Esophagus muscularis mucosa (tissue), 4 donors: ENCODE results near the gene SYCP2. TPM values are rescaled to one million over a fixed set of nuclear protein-coding genes. Genes with fewer than 3 reads are reported as not detected.

Experiments
- DNase-seq: peaks from one replicate; pipeline ENCODE4 v3.0.0-alpha.2; 2017; ENCODE audit errors: extremely low spot score
- H3K27ac ChIP-seq, 4 donors: fragments of 200-600 bp; sonication (generic); replicated peaks in 1 of 4; 1 replicate in 3 of 4; 2 replicates in 1 of 4; pipeline ENCODE4 v1.5.1; 2016 to 2019; ENCODE audit warnings: mild to moderate bottlenecking in 1 of 4
- H3K27me3 ChIP-seq, 4 donors: fragments of 200-600 bp; sonication (generic); one replicate each; pipeline versions ENCODE4 v1.5.1 to v1.6.0; 2016 to 2019
- H3K36me3 ChIP-seq, 4 donors: fragments of 200-600 bp; sonication (generic); one replicate each; pipeline ENCODE4 v1.5.1; 2016 to 2019
- H3K4me1 ChIP-seq, 4 donors: fragments of 200-600 bp; sonication (generic); one replicate each; pipeline ENCODE4 v1.5.1; 2016 to 2019
- H3K4me3 ChIP-seq, 4 donors: fragments of 200-600 bp; sonication (generic); 1 replicate in 2 of 4; 2 replicates in 2 of 4; pipeline ENCODE4 v1.5.1; 2016 to 2019; ENCODE audit warnings: mild to moderate bottlenecking in 4 of 4, moderate library complexity in 1 of 4
- H3K9me3 ChIP-seq, 4 donors: fragments of 200-600 bp; sonication (generic); 1 replicate in 3 of 4; 2 replicates in 1 of 4; pipeline ENCODE4 v1.5.1; 2016 to 2019
- EP300 ChIP-seq: sonication (generic); formaldehyde crosslinking; IDR thresholded peaks from one replicate; pipeline ENCODE4 v1.6.1; 2017; ENCODE audit warnings: antibody characterized with exemption
- POLR2A ChIP-seq: fragments of 450-650 bp; IDR thresholded peaks from one replicate; pipeline ENCODE4 v1.6.1; 2017; ENCODE audit warnings: antibody characterized with exemption, moderate library complexity, mild to moderate bottlenecking, low read depth
- POLR2AphosphoS5 ChIP-seq, 2 donors: sonication (generic); formaldehyde crosslinking; IDR thresholded peaks; one replicate each; pipeline ENCODE4 v1.6.1; 2017; ENCODE audit warnings: antibody characterized with exemption in 2 of 2
- WGBS: methylation state at CpG from one replicate; pipeline ENCODE4 v1.1.5; 2018; 5-methylcytosine and 5-hydroxymethylcytosine counted together
- intact Hi-C: fragments of 100-400 bp; cut with DNase I; formaldehyde crosslinking; loops from one replicate; pipeline ENCODE4 v1.15.1; 2023
- small RNA-seq, 3 donors: library from RNA; depleted of rRNA; stranded (forward); fragments of <200 nt; gene quantifications; one replicate each; pipeline ENCODE3, GENCODE V24; 2016
- total RNA-seq, 4 donors: library from RNA; depleted of rRNA; stranded (reverse); fragments of >200 nt; gene quantifications; one replicate each; pipeline versions ENCODE4 v1.1.0 to v1.2.1, GENCODE V29; 2016
- TF ChIP-seq, protein P1 (sequence below), 3 experiments: fragments of 200-600 bp in 2 of 3; fragments of 450-650 bp in 1 of 3; sonication (generic) in 2 of 3; IDR thresholded peaks; one replicate each; pipeline ENCODE4 v1.5.1; 2017 to 2019; ENCODE audit warnings: antibody characterized with exemption in 3 of 3, mild to moderate bottlenecking in 2 of 3, moderate library complexity in 1 of 3

SYCP2 gene
- total RNA-seq, 4 donors from 2014 or later = 0.52 to 3.5 (median 1.0) TPM

GRCh38 chr20:59816146-59816738 lies 117.2 kb downstream of the SYCP2 start:
- no peak overlapping the region for H3K4me3 ChIP-seq
- TF ChIP-seq POLR2A (no peak), EP300 (no peak), POLR2AphosphoS5 (IDR thresholded peaks at IDR 0.05) (no peak)
- TF ChIP-seq, protein P1, sequence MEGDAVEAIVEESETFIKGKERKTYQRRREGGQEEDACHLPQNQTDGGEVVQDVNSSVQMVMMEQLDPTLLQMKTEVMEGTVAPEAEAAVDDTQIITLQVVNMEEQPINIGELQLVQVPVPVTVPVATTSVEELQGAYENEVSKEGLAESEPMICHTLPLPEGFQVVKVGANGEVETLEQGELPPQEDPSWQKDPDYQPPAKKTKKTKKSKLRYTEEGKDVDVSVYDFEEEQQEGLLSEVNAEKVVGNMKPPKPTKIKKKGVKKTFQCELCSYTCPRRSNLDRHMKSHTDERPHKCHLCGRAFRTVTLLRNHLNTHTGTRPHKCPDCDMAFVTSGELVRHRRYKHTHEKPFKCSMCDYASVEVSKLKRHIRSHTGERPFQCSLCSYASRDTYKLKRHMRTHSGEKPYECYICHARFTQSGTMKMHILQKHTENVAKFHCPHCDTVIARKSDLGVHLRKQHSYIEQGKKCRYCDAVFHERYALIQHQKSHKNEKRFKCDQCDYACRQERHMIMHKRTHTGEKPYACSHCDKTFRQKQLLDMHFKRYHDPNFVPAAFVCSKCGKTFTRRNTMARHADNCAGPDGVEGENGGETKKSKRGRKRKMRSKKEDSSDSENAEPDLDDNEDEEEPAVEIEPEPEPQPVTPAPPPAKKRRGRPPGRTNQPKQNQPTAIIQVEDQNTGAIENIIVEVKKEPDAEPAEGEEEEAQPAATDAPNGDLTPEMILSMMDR (IDR thresholded peaks at IDR 0.05) = no peak
- no peaks in the 10 kb centered on the region for H3K9me3 ChIP-seq
- intact Hi-C loops = no loop called here
- DNase-seq = peak; percentile 80
- H3K27ac ChIP-seq = no peak overlapping the region
- H3K4me1 ChIP-seq = peaks cover 4 to 12% (median 10%) of the 10 kb centered on the region in 4 donors
- H3K36me3 ChIP-seq = no peaks in the 10 kb centered on the region
- H3K27me3 ChIP-seq = no peaks in the 10 kb centered on the region
- WGBS = 92% methylated on average over 4 of the region's 4 CpGs

- Histone ChIP-seq H3K9me3 (no peaks in the 10 kb centered on the region), H3K4me3 (no peak overlapping the region), H3K36me3 (no peaks in the 10 kb centered on the region), H3K4me1 (peaks cover 0 to 3% (median 0%) of the 10 kb centered on the region in 4 donors), H3K27me3 (no peaks in the 10 kb centered on the region), H3K27ac (no peak overlapping the region)
- intact Hi-C loops = no loop called here
- WGBS = 67% methylated on average over 6 of the region's 8 CpGs
- DNase-seq = peak; percentile 91
- TF ChIP-seq POLR2AphosphoS5 (IDR thresholded peaks at IDR 0.05) = no peak
- TF ChIP-seq POLR2A = no peak
- no peak for TF ChIP-seq EP300
- TF ChIP-seq, protein P1 (IDR thresholded peaks at IDR 0.05) = no peak
These were observed 118.5 kb downstream of the SYCP2 start for GRCh38 chr20:59814840-59815340.

DNA sequence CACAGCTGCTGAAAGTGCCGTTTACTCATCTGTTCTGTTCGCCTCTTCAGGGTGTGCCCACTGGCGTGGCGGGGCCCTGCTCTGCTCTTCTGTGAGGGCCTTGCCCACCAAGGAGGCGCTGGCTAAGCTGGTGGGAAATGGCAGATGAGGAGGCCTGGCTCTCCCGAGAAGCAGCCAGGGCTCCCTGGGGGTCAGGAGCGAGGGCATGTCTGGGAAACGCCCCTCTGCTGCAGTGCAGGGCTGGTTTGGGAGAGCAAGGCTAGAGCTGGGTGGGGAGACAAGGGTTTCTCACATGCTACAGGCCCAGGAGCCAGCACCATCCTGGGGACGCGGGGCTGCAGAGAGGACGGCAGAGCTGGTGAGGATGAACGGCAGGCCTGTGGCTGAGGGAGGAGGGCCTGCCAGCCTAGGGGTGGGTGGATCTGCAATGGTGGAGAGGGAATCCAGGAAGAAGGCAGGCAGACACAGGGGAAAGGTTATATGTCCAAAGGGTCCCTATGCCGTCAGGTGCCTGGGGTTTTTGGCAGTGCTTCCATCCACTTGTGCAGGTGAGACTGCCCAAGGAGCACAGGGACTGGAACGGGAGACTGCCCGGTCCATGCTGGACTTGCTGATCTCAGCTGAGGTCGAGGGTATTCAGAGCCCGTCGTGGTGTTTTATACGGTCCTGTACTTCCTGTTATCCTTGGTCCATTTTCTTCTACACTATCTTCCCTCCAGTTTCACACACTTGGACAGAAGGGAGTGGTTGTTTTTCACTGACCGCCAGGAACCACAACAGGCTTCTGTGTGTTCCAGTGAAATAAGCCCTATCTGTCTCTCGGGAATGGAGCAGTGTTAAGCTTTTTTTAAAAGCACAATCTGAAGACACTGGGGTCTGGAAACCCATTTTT lies 119.2 kb downstream of the SYCP2 start:
- WGBS = 75% methylated on average over 17 of the region's 21 CpGs
- DNase-seq = peak; percentile 80
- Histone ChIP-seq H3K9me3 (no peaks in the 10 kb centered on the region), H3K36me3 (no peaks in the 10 kb centered on the region), H3K4me3 (no peak overlapping the region), H3K27me3 (no peaks in the 10 kb centered on the region), H3K27ac (no peak overlapping the region), H3K4me1 (no peaks in the 10 kb centered on the region)
- TF ChIP-seq POLR2A (no peak), POLR2AphosphoS5 (IDR thresholded peaks at IDR 0.05) (no peak), EP300 (no peak)
- TF ChIP-seq, protein P1 (IDR thresholded peaks at IDR 0.05) = no peak
- intact Hi-C loops = no loop called here

Small RNAs within 50 kb of the gene (small RNA-seq; reads per million reads assigned to genes)
- gene RNU7-141P = 0 reads per million in 3 donors

Other genes with a start within 250 kb of the SYCP2 start
- gene PPP1R3D, start 6.7 kb upstream of the SYCP2 start, total RNA-seq = 10 to 100 TPM in 3 of 4 donors, 1 to 10 TPM in 1; 7.9 to 18.1 (median 11.4) TPM
- gene FAM217B, start 6.8 kb upstream of the SYCP2 start, total RNA-seq = 10 to 100 TPM in 2 of 4 donors, 1 to 10 TPM in 2; 6.0 to 14.1 (median 9.0) TPM
- gene CDH26, start 24.8 kb upstream of the SYCP2 start, total RNA-seq = 1 to 10 TPM in 1 of 4 donors, under 1 TPM in 3; 0.39 to 1.3 (median 0.82) TPM